WERI-Rb-1 (cell line): ENCODE measurements around the gene XPC.

Source experiments
- DNase-seq: peaks from one replicate; pipeline ENCODE4 v3.0.0-alpha.2; 2020
- H3K27ac ChIP-seq: fragments of 250-450 bp; sonication (Bioruptor Pico); 2 replicates; pipeline ENCODE4 v1.5.1; 2020; ENCODE audit warnings: mild to moderate bottlenecking, moderate library complexity
- H3K27me3 ChIP-seq: fragments of 250-450 bp; sonication (Bioruptor Pico); 2 replicates; pipeline ENCODE4 v1.5.1; 2021; ENCODE audit warnings: mild to moderate bottlenecking, low read depth, moderate library complexity; ENCODE audit not compliant: insufficient read depth, severe bottlenecking
- H3K36me3 ChIP-seq: fragments of 250-450 bp; sonication (Bioruptor Pico); 2 replicates; pipeline ENCODE4 v1.5.1; 2020; ENCODE audit warnings: mild to moderate bottlenecking, moderate library complexity
- H3K4me3 ChIP-seq: 2 replicates; pipeline ENCODE4 v1.5.1; 2011; ENCODE audit warnings: low read depth, mild to moderate bottlenecking, control low read depth, low read length
- H3K9me3 ChIP-seq: fragments of 250-450 bp; sonication (Bioruptor Pico); 2 replicates; pipeline ENCODE4 v1.5.1; 2021; ENCODE audit warnings: mild to moderate bottlenecking, moderate library complexity; ENCODE audit not compliant: severe bottlenecking
- CTCF ChIP-seq: IDR thresholded peaks from 2 replicates; pipeline ENCODE4 v1.5.1; 2011; ENCODE audit warnings: low read depth, mild to moderate bottlenecking, control low read depth, inconsistent platforms, low read length

Gene XPC

GRCh38 chr3:14157951-14158350, 20.4 kb downstream of the XPC start:
- Histone ChIP-seq H3K27ac (no peak overlapping the region), H3K4me3 (no peak overlapping the region), H3K9me3 (peaks cover 3% of the 10 kb centered on the region), H3K36me3 (peaks cover 75% of the 10 kb centered on the region), H3K27me3 (no peaks in the 10 kb centered on the region)
- no peak for DNase-seq
- no peak for TF ChIP-seq CTCF

- no peak for DNase-seq
- Histone ChIP-seq H3K9me3 (peaks cover 3% of the 10 kb centered on the region), H3K27ac (peak overlapping the region; percentile 23), H3K36me3 (peaks cover 69% of the 10 kb centered on the region), H3K4me3 (no peak overlapping the region), H3K27me3 (no peaks in the 10 kb centered on the region)
- no peak for TF ChIP-seq CTCF
These were observed 21.4 kb downstream of the XPC start for GRCh38 chr3:14156843-14157561.

GRCh38 chr3:14156201-14156600, 22.2 kb downstream of the XPC start:
- Histone ChIP-seq H3K4me3 (no peak overlapping the region), H3K9me3 (peaks cover 3% of the 10 kb centered on the region), H3K27ac (peak overlapping the region; percentile 17), H3K27me3 (no peaks in the 10 kb centered on the region), H3K36me3 (peaks cover 68% of the 10 kb centered on the region)
- no peak for TF ChIP-seq CTCF
- DNase-seq, result peak; percentile 53

GRCh38 chr3:14154895-14155440, 23.4 kb downstream of the XPC start:
- peaks cover 59% of the 10 kb centered on the region for H3K36me3 ChIP-seq
- no peak for DNase-seq
- no peak overlapping the region for H3K27ac ChIP-seq
- TF ChIP-seq CTCF, result no peak
- no peaks in the 10 kb centered on the region for H3K9me3 ChIP-seq
- H3K4me3 ChIP-seq, result no peak overlapping the region
- H3K27me3 ChIP-seq, result no peaks in the 10 kb centered on the region

GRCh38 chr3:14154276-14154675, 24.1 kb downstream of the XPC start:
- Histone ChIP-seq H3K27me3 (no peaks in the 10 kb centered on the region), H3K4me3 (no peak overlapping the region), H3K36me3 (peaks cover 54% of the 10 kb centered on the region), H3K9me3 (no peaks in the 10 kb centered on the region), H3K27ac (no peak overlapping the region)
- DNase-seq, result no peak
- TF ChIP-seq CTCF, result no peak

- no peaks in the 10 kb centered on the region for H3K27me3 ChIP-seq
- no peak for TF ChIP-seq CTCF
- peaks cover 47% of the 10 kb centered on the region for H3K36me3 ChIP-seq
- no peaks in the 10 kb centered on the region for H3K9me3 ChIP-seq
- no peak overlapping the region for H3K4me3 ChIP-seq
- DNase-seq, result no peak
- H3K27ac ChIP-seq, result no peak overlapping the region
These were observed 24.7 kb downstream of the XPC start for GRCh38 chr3:14153663-14154062.
